Subcutaneous adipose tissue (tissue), 4 donors: ENCODE results near the gene ARNT2. TPM values are rescaled to one million over a fixed set of nuclear protein-coding genes. Genes with fewer than 3 reads are reported as not detected.

Source experiments
- CTCF ChIP-seq: fragments of 450-650 bp; IDR thresholded peaks from one replicate; pipeline ENCODE4 v1.5.1; 2016; ENCODE audit warnings: low read depth, mild to moderate bottlenecking, control low read depth, antibody characterized with exemption, moderate library complexity
- total RNA-seq, 4 donors: library from RNA; depleted of rRNA; stranded (reverse); fragments of >200 nt; gene quantifications; one replicate each; pipeline ENCODE4 v1.1.0, GENCODE V29; 2016

Gene ARNT2
- total RNA-seq, 4 donors from 2014 or later, result 0.16 to 4.3 (median 2.3) TPM

DNA sequence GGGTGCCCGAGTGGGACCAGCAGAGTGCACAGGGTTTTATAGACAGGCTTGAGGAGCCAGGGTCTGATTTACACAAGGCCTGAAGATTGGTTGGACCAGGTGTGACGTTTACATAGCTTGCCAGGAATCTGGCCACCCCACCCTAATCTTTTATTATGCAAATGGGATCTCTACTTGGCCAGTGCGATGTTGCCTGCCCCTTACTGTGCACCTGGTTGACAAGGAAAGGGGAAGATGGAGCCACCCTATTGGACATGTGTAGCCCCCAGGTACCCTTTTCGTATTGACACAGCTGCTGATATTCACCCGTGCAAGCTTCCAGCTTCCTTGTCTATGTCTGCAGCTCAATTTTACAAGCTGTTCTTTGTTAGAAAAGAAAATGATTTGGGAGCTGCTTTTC lies 132.0 kb downstream of the ARNT2 start:
- no peak for TF ChIP-seq CTCF

DNA sequence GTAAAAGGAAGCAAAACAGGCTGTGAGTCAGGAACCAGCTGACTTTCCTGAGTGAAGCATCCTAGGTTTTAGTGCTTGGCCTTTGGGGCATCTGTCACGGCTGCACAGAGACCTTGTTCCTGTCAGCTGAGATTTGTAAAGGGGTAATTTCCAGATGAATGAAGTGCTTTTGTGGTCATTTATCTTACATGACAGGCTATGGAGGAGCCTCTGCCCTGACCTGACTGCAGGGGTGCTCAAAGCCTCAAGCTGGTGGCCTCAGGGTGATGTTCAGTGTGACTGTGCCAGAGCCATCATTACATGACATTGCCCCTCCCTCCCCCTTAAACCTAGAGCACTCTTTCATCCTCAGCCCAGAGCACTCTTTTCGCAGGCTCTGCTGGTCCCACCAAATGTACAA lies 132.5 kb downstream of the ARNT2 start:
- TF ChIP-seq CTCF, result no peak

DNA sequence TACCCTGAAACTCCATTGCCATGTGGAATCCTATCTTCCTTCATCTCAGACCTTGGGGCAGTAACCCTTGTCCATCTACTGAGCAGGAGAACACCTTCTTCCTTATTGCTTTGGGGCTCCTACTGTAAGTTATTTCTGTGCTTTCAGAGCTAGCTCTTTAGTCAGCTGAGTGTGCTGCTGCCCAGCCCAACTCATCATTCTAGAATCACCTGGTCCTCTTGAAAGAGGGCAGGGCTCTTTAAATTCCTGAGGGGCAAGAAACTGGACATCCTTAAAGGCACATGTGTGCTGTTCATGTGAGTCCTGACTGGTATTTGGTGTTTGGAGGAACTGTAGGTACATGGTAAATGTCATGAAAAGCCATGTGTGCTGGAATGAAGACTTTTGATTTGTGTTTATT lies 140.9 kb downstream of the ARNT2 start:
- no peak for TF ChIP-seq CTCF

DNA sequence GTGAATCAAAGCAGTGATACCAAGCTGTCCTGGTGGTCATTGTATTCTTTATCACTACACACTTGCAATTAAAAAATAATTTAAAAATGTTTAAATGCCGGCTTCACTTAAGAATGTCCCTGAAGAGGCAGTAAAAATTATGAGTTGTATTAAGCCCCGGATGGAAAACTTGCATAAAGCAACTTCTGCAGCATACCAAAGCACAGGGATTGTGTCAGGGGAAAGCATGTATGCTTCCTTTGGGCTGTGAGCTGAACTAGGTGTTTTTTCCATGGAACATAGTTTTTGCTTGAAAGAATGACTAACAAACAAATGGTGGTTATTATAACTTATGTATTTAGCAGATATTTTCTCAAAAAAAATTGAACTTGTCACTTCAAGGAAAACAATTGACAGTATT lies 143.1 kb downstream of the ARNT2 start:
- no peak for TF ChIP-seq CTCF

GRCh38 chr15:80549191-80549590 lies 145.0 kb downstream of the ARNT2 start:
- TF ChIP-seq CTCF, result no peak

DNA sequence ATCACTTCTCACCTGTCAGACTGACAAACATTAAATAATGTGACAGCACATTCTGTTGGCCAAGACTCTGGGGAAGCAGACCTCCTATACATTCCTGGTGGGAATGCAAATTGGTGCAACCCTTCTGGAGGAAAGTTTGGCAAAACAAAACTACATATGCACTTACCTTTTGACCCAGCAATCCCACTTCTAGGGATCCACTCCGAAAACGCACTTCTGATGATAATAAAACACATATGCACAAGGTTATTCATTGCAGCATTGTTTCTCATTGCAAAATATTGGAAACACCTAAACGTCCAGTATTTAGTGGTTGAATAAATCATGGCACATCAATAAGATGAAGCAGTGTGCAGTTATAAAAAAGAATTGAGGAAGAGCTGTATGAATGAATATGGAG lies 145.5 kb downstream of the ARNT2 start:
- TF ChIP-seq CTCF, result no peak

DNA sequence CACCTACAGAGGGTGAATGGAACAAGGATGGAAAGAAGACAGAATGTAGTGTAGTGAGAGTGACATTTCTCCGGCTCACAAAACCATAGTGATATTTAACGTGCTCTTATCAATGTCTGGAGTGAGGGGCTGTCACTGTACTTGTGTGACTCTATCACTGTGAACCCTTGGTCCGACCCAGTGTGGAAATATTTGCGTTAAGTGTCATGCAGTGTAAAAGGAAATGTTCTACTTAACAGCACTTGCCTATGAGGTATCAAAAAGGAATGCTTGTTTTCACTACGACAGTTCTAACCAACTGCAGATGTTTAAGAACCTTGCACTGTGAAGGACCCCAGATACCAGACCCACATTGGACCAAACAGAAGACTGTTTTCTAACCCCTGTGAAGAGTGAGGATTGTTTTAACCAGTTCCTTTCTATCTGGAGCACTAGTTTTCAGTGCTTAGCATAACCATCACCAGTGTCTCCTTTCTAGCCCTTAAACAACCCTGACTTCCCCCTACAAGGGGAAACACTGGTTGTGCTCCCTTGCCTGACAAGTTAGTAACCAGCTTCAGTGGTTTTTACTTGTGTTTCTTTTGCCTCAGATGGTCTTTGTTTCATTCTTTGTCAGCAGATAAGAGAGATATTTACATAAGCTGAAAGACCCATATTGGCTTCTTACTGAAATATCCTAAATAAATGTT lies 146.2 kb downstream of the ARNT2 start:
- TF ChIP-seq CTCF, result no peak
